ENCODE measurements around the gene FAM219A. TPM values are rescaled to one million over a fixed set of nuclear protein-coding genes. Genes with fewer than 3 reads are reported as not detected.
"Not testable (repeated sequence)": the region's sequence is repeated elsewhere in the genome, so short reads cannot be mapped to it uniquely, and the experiment has no call there.

Gene FAM219A
- total RNA-seq, 1 donor from 2014 or later: 28.8 TPM

DNA sequence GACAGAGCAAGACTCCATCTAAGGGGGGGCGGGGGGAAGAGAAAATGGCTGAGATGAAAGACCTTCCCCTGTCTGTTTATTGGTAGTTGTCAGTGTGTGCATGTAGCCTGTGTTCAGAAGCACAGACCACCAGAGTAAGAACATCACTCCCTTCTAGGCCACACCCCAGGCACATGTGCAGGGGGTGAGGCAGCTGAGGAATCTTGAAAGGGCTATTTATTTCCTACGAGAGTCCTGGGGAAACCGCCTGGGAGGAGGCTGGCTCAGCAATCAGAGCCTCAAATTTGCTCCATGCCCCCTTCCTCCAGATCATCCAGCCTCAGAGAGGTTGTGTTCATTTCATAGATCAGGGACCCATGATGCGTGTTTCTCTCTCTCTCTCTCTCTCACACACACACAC, 88.7 kb downstream of the FAM219A start:
- Histone ChIP-seq H3K4me3 (no peak overlapping the region), H3K4me1 (no peaks in the 10 kb centered on the region), H3K27ac (no peak overlapping the region), H3K9me3 (no peaks in the 10 kb centered on the region), H3K36me3 (no peaks in the 10 kb centered on the region), H3K27me3 (peaks cover 11% of the 10 kb centered on the region)
- ATAC-seq (no peak), DNase-seq (no peak)
- intact Hi-C loops (cut with DNase I): no loop called here
- TF ChIP-seq, protein P1, sequence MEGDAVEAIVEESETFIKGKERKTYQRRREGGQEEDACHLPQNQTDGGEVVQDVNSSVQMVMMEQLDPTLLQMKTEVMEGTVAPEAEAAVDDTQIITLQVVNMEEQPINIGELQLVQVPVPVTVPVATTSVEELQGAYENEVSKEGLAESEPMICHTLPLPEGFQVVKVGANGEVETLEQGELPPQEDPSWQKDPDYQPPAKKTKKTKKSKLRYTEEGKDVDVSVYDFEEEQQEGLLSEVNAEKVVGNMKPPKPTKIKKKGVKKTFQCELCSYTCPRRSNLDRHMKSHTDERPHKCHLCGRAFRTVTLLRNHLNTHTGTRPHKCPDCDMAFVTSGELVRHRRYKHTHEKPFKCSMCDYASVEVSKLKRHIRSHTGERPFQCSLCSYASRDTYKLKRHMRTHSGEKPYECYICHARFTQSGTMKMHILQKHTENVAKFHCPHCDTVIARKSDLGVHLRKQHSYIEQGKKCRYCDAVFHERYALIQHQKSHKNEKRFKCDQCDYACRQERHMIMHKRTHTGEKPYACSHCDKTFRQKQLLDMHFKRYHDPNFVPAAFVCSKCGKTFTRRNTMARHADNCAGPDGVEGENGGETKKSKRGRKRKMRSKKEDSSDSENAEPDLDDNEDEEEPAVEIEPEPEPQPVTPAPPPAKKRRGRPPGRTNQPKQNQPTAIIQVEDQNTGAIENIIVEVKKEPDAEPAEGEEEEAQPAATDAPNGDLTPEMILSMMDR (IDR thresholded peaks at IDR 0.05): no peak

DNA sequence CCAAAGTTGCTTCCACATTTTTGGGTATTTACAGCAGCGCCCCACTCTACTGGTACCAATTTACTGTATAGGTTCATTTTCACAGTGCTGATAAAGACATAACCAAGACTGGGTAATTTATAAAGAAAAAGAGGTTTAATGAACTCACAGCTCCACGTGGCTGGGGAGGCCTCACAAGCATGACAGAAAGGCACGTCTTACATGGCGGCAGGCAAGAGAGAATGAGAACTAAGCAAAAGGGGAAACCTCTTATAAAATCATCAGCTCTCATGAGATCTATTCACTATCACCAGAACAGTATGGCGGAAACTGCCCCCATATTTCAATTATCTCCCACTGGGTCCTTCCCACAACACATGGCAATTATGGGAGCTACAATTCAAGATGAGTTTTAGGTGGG, 89.6 kb downstream of the FAM219A start:
- ATAC-seq; H3K36me3 ChIP-seq; H3K27ac ChIP-seq; H3K9me3 ChIP-seq; H3K4me3 ChIP-seq; intact Hi-C loops (cut with DNase I); DNase-seq; H3K4me1 ChIP-seq: not testable (repeated sequence)
- peaks cover 11% of the 10 kb centered on the region for H3K27me3 ChIP-seq

DNA sequence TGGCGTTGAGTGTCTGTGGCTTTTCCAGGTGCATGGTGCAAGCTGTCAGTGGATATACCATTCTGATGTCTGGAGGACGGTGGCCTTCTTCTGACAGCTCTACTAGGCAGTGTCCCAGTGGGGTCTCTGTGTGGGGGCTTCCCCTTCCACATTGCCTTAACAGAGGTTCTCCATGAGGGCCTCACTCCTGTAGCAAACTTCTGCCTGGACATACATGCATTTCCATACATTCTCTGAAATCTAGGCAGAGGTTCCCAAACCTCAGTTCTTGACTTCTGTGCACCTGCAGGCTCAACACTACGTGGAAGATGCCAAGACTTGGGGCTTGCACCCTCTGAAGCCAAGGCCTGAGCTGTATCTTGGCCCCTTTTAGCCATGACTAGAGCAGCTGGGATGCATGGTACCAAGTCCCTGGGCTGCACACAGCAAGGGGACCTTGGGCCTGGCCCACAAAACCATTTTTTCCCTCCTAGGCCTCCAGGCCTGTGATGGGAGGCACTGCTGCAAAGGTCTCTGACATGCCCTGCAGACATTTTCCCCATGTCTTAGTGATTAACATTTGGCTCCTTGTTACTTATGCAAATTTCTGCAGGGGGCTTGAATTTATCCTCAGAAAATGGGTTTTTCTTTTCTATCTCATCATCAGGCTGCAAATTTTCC, 90.5 kb downstream of the FAM219A start:
- H3K27ac ChIP-seq; H3K9me3 ChIP-seq; H3K4me1 ChIP-seq; H3K4me3 ChIP-seq; intact Hi-C loops (cut with DNase I); H3K36me3 ChIP-seq; ATAC-seq: not testable (repeated sequence)
- peak; percentile 18 for DNase-seq
- peaks cover 11% of the 10 kb centered on the region for H3K27me3 ChIP-seq

DNA sequence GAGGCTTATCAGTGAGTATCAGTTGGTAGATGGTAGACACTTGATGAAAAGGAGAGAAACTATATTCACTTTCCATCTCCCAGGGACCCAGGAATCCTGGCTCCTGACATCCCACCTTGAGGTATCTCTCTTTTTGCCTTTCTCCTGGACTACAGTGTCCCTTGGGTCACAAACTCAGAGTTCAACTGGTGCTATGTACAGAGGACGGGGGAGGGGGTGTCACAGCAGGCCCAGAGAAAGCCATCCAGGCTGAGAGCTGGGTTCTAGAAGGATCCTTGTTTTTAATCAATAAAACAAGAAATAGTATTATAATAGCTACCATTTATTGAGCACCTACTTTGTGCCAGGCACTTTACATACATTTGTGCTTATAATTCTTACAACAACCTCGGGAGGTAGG, 92.0 kb downstream of the FAM219A start:
- TF ChIP-seq, protein P1 (IDR thresholded peaks at IDR 0.05): no peak
- ATAC-seq: no peak
- intact Hi-C loops (cut with DNase I): no loop called here
- H3K36me3 ChIP-seq: no peaks in the 10 kb centered on the region
- H3K4me3 ChIP-seq: no peak overlapping the region
- H3K27ac ChIP-seq: no peak overlapping the region
- no peaks in the 10 kb centered on the region for H3K9me3 ChIP-seq
- H3K4me1 ChIP-seq: no peaks in the 10 kb centered on the region
- H3K27me3 ChIP-seq: peaks cover under 1% of the 10 kb centered on the region
- no peak for DNase-seq

DNA sequence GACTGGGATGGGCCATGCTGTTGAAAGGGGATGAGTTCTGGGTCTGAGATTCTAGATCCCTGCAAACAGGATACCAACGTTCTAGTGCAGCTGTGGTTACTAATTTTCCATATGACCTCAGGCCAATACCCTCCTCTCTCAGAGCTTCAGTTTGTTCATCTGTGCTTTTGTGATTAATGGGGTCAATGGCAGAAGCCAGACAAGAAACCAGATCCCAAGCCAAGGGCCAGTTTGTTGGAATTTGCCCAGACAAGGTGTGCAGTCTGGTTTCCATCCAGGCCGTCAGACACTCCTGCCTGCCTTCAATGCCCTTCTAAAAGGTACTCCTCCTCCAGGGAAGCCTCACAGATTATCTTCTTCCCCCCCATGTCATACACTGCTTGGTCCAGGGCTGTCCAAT, 93.1 kb downstream of the FAM219A start:
- TF ChIP-seq, protein P1 (IDR thresholded peaks at IDR 0.05): no peak
- ATAC-seq (no peak), DNase-seq (no peak)
- Histone ChIP-seq H3K27me3 (no peaks in the 10 kb centered on the region), H3K27ac (no peak overlapping the region), H3K4me3 (no peak overlapping the region), H3K4me1 (no peaks in the 10 kb centered on the region), H3K9me3 (no peaks in the 10 kb centered on the region), H3K36me3 (no peaks in the 10 kb centered on the region)
- intact Hi-C loops (cut with DNase I): no loop called here

DNA sequence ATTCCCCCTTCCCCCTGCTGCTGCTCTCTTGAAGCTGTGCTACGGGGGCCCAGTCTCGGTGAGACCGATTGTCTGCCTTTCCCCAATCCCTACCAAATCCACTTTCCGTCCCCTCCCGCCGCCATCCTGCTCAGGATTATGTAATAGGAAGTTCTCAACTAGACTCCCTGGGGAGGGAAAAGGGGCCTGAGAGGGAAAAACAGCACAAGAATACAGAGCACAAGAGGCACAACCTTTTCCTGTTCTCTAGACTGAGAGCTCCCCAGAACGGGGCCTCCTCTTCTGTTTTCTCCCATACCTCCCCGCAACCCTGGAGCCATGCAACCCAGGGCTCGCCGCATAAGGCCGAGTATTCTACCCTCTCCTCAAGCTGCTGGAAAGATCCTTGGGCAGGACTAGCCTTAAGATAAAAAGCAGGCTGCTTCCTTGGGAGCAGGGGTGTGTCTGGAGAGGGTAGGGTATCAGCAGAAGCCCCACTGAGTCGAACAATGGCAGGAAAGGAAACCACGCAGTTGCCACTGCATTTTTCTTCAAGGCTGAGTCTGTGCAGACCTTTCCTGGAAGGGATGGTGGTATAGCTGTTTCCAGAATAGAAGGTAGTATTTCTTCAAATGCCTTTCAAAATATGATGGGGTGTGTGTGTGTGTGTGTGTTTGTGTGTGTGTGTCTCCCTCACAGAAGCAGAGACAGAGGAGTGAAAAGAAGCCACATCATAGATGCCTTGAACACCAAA, 94.6 kb downstream of the FAM219A start:
- no peaks in the 10 kb centered on the region for H3K4me1 ChIP-seq
- peak overlapping the region; percentile 58 for H3K27ac ChIP-seq

More for the DNA sequence above, 94.6 kb downstream of the FAM219A start:
- TF ChIP-seq, protein P1 (IDR thresholded peaks at IDR 0.05): no peak
- intact Hi-C loops (cut with DNase I): no loop called here
- Histone ChIP-seq H3K9me3 (no peaks in the 10 kb centered on the region), H3K36me3 (no peaks in the 10 kb centered on the region), H3K4me3 (no peak overlapping the region), H3K27me3 (no peaks in the 10 kb centered on the region)
- ATAC-seq: peak; percentile 49
- DNase-seq: peak; percentile 38
